ENCODE results near the gene PRPF19. TPM values are rescaled to one million over a fixed set of nuclear protein-coding genes. Genes with fewer than 3 reads are reported as not detected.

PRPF19 gene
- total and polyA plus RNA-seq, 2 of the 4 experiments (the other 2 are of a cell fraction), result 29.8 to 50.4 TPM

GRCh38 chr11:60858731-60859464 is 47.5 kb downstream of the PRPF19 start:
- Histone ChIP-seq H3K79me1 (ENCODE audit: low read depth in 1 of 2, low read length in 2 of 2) (no peaks in the 10 kb centered on the region), H3K4ac (ENCODE audit: low read depth, low read length) (no peak overlapping the region), H4K91ac (ENCODE audit: insufficient read depth, low read depth, low read length) (no peak overlapping the region), H2BK120ac (ENCODE audit: low read depth, low read length) (no peak overlapping the region), H3K36me3 (ENCODE audit: control insufficient read depth, insufficient read depth, low read length) (no peaks in the 10 kb centered on the region), H3K9ac (ENCODE audit: low read depth, low read length) (no peak overlapping the region), H3K9me1 (ENCODE audit: insufficient read depth, low read length) (peaks cover 2% of the 10 kb centered on the region; the same call in 1 of the 2 replicates), H3K4me1 (ENCODE audit: control insufficient read depth, insufficient read depth, low read length) (peaks cover 7% of the 10 kb centered on the region), H2AFZ (replicated peaks; ENCODE audit: low read length, poor library complexity) (peak overlapping the region; percentile 1), H2AK5ac (ENCODE audit: low read depth, low read length) (no peak overlapping the region; the same call in 1 of the 2 replicates), H3K56ac (ENCODE audit: extremely low read depth, insufficient read depth, low read length) (no peak overlapping the region), H3K18ac (ENCODE audit: low read depth, low read length) (no peak overlapping the region), H2BK20ac (ENCODE audit: low read depth, low read length) (no peak overlapping the region), H2AK9ac (replicated peaks; ENCODE audit: low read depth, low read length, poor library complexity) (peak overlapping the region; percentile 87), H2BK15ac (ENCODE audit: low read depth, low read length) (no peak overlapping the region), H3K23ac (ENCODE audit: low read depth, low read length) (no peak overlapping the region; the same call in 1 of the 2 replicates), H4K20me1 (ENCODE audit: insufficient read depth, low read length) (no peaks in the 10 kb centered on the region), H3K4me2 (ENCODE audit: low read depth, low read length) (no peak overlapping the region), H4K8ac (ENCODE audit: low read depth in 2 of 2, low read length in 2 of 2) (no peak overlapping the region), H3K9me3 (ENCODE audit: control insufficient read depth, insufficient read depth, low read length) (no peaks in the 10 kb centered on the region), H3K27me3 (ENCODE audit: control insufficient read depth, insufficient read depth, low read length) (peaks cover 7% of the 10 kb centered on the region; the same call in 1 of the 2 replicates), H3K4me3 (ENCODE audit: insufficient read depth, low read depth, low read length) (no peak overlapping the region), H3K27ac (ENCODE audit: insufficient read depth, low read length) (no peak overlapping the region), H4K5ac (ENCODE audit: low read depth, low read length) (no peak overlapping the region), H3K14ac (replicated peaks; ENCODE audit: low read depth, low read length) (no peak overlapping the region), H2BK5ac (ENCODE audit: low read depth, low read length, poor library complexity, severe bottlenecking) (no peak overlapping the region)
- CTCF ChIA-PET, result no interaction called here
- ATAC-seq (ENCODE audit: low read depth), result no peak
- in situ Hi-C loops (cut with MboI; ENCODE audit: low sequenced_read_pairs) (no loop called here), intact Hi-C loops (cut with micrococcal nuclease) (no loop called here), dilution Hi-C loops (cut with HindIII; ENCODE audit: low sequenced_read_pairs, unreplicated experiment) (no loop called here)
- WGBS, 2 experiments (ENCODE audit: extremely low coverage in 2 of 2, insufficient read length in 1 of 2), result 100% methylated on average over 1 of the region's 4 CpGs; no CpG with 5 or more reads in 1 of the 2 experiments
- no peak for DNase-seq
- no peak for TF ChIP-seq FOS (IDR thresholded peaks at IDR 0.05; ENCODE audit: low read depth, low read length)
- TF ChIP-seq RAD21 (IDR thresholded peaks at IDR 0.05; ENCODE audit: low read length), result no peak
- no peak for TF ChIP-seq RFX5 (IDR thresholded peaks at IDR 0.05; ENCODE audit: low read depth, low read length)
- no peak for TF ChIP-seq POLR2A (IDR thresholded peaks at IDR 0.05; ENCODE audit: low read depth, low read length)
- no peak for TF ChIP-seq CEBPB (IDR thresholded peaks at IDR 0.05; ENCODE audit: low read depth, low read length)
- no peak for TF ChIP-seq CHD1 (IDR thresholded peaks at IDR 0.05; ENCODE audit: low read depth, low read length)
- TF ChIP-seq CTCF (conservative IDR thresholded peaks at IDR 0.05; ENCODE audit: low read depth, low read length), result no peak
- no peak for TF ChIP-seq MAFK (IDR thresholded peaks at IDR 0.05; ENCODE audit: low read depth, low read length)
- no peak for TF ChIP-seq SMC3 (IDR thresholded peaks at IDR 0.05; ENCODE audit: low read depth, low read length)
- TF ChIP-seq MAZ (IDR thresholded peaks at IDR 0.05; ENCODE audit: borderline replicate concordance, low read depth, low read length), result no peak
- TF ChIP-seq BHLHE40 (IDR thresholded peaks at IDR 0.05; ENCODE audit: low read depth, low read length), result no peak
- TF ChIP-seq USF2 (IDR thresholded peaks at IDR 0.05; ENCODE audit: low read depth, low read length), result no peak
- TF ChIP-seq NFE2L2 (IDR thresholded peaks at IDR 0.05; ENCODE audit: low read depth, low read length), result no peak
- no peak for TF ChIP-seq MXI1 (IDR thresholded peaks at IDR 0.05; ENCODE audit: borderline replicate concordance, low read depth, low read length)
- TF ChIP-seq ELK1 (IDR thresholded peaks at IDR 0.05; ENCODE audit: borderline replicate concordance, low read depth, low read length), result no peak
- TF ChIP-seq RCOR1 (IDR thresholded peaks at IDR 0.05; ENCODE audit: insufficient replicate concordance, low read length), result no peak
- no TSS peak for BruUV-seq (replicated peaks)
- POLR2A ChIA-PET (ENCODE audit: unreplicated experiment), result no interaction called here
